ENCODE results near the gene SLC30A1. TPM values are rescaled to one million over a fixed set of nuclear protein-coding genes. Genes with fewer than 3 reads are reported as not detected.

Gene SLC30A1
- polyA plus RNA-seq, 3 donors = 11.9 to 15.4 (median 13.2) TPM

DNA sequence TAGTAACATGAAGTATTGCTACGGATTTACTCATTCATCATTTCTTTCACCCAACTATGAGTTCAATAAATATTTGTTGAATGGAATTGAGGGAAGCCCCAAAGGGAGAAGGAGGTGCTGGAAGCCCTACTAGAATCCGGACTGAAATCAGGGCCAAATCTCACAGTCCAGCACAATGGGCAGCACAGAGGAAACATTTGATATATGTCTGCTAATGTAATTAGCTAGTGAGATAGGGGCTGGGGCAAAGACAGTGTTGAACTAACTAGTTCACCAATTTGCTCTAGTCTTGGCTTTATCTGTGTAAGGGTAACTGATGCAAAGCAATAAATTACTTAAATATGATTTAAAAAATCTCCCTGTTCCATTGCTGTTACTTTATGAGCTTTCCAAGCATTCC lies 26.1 kb upstream of the SLC30A1 start:
- no peaks in the 10 kb centered on the region for H3K9me3 ChIP-seq (replicated peaks in 1 of 2; ENCODE audit: control insufficient read depth in 1 of 2, insufficient read depth in 1 of 2, low read length in 2 of 2)
- H3K4me2 ChIP-seq (replicated peaks; ENCODE audit: extremely low read depth, low read length, poor library complexity, severe bottlenecking) = peak overlapping the region; percentile 87
- H3K4me1 Mint-ChIP-seq = peaks cover 71% of the 10 kb centered on the region
- peaks cover 0 to 6% (median 0%) of the 10 kb centered on the region in 3 donors for H3K27me3 Mint-ChIP-seq (ENCODE audit: low read depth in 3 of 3)
- H3K9ac ChIP-seq (ENCODE audit: insufficient read depth, low read length, poor library complexity, severe bottlenecking) = no peak overlapping the region
- H3K27ac Mint-ChIP-seq = peak overlapping the region in 3 of 7 donors; percentile 64 to 100 (median 99)
- DNase-seq = no peak
- H2AFZ ChIP-seq (ENCODE audit: insufficient read depth, low read depth, low read length, poor library complexity, severe bottlenecking) = no peak overlapping the region
- TF ChIP-seq, protein P1, sequence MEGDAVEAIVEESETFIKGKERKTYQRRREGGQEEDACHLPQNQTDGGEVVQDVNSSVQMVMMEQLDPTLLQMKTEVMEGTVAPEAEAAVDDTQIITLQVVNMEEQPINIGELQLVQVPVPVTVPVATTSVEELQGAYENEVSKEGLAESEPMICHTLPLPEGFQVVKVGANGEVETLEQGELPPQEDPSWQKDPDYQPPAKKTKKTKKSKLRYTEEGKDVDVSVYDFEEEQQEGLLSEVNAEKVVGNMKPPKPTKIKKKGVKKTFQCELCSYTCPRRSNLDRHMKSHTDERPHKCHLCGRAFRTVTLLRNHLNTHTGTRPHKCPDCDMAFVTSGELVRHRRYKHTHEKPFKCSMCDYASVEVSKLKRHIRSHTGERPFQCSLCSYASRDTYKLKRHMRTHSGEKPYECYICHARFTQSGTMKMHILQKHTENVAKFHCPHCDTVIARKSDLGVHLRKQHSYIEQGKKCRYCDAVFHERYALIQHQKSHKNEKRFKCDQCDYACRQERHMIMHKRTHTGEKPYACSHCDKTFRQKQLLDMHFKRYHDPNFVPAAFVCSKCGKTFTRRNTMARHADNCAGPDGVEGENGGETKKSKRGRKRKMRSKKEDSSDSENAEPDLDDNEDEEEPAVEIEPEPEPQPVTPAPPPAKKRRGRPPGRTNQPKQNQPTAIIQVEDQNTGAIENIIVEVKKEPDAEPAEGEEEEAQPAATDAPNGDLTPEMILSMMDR (IDR thresholded peaks at IDR 0.05) = no peak
- peak overlapping the region in 1 of 2 donors; percentile 94 for H3K4me3 Mint-ChIP-seq
- intact Hi-C loops (cut with micrococcal nuclease) = no loop called here
- H3K36me3 ChIP-seq (replicated peaks in 1 of 2; ENCODE audit: control insufficient read depth in 1 of 2, insufficient read depth in 2 of 2, low read length in 2 of 2) = no peaks in the 10 kb centered on the region
- H3K79me2 ChIP-seq (ENCODE audit: insufficient read depth, low read length) = peaks cover 33% of the 10 kb centered on the region
- no peaks in the 10 kb centered on the region for H3K27me3 ChIP-seq (ENCODE audit: control insufficient read depth in 2 of 2, insufficient read depth in 2 of 2, low read length in 2 of 2)
- H4K20me1 ChIP-seq (ENCODE audit: insufficient read depth, low read length) = no peaks in the 10 kb centered on the region
- peaks cover 10 to 11% of the 10 kb centered on the region in 2 donors for H3K36me3 Mint-ChIP-seq
- H3K27ac ChIP-seq (ENCODE audit: low read depth in 1 of 2, low read length in 2 of 2) = peak overlapping the region in 1 of 2 donors; percentile 97
- H3K9me3 Mint-ChIP-seq = peaks cover 0 to 3% (median 0%) of the 10 kb centered on the region in 7 donors
- peaks cover 59 to 64% of the 10 kb centered on the region in 2 donors for H3K4me1 ChIP-seq (ENCODE audit: control insufficient read depth in 1 of 2, insufficient read depth in 2 of 2, low read length in 2 of 2)
- 88% methylated on average over 1 of the region's 2 CpGs for WGBS (ENCODE audit: insufficient coverage)
- H3K4me3 ChIP-seq (replicated peaks in 1 of 3; ENCODE audit: low read depth in 2 of 3, low read length in 3 of 3) = peak overlapping the region in 1 of 3 experiments; percentile 79

DNA sequence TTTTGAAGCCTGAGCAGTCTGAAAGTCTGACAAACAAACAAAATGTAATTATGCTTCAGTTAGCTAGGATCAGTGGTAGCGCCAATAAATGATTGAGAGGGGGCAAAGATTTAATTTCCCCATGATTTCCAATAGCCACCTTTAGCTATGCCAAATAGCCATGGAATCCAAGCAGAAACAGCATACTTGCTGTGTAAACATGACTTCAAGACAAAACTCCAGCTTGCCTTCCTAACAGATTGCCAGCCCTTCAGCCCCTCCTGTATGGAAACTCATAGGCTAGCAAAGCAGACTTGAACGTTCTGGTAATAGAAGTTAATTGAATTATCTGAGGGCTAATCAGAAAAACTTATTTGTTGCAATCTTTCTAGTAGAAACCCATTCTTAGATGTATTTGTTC lies 25.6 kb upstream of the SLC30A1 start:
- peaks cover 0 to 3% (median 0%) of the 10 kb centered on the region in 7 donors for H3K9me3 Mint-ChIP-seq
- peaks cover 59 to 64% of the 10 kb centered on the region in 2 donors for H3K4me1 ChIP-seq (ENCODE audit: control insufficient read depth in 1 of 2, insufficient read depth in 2 of 2, low read length in 2 of 2)
- H4K20me1 ChIP-seq (ENCODE audit: insufficient read depth, low read length) = no peaks in the 10 kb centered on the region
- H3K27me3 ChIP-seq (ENCODE audit: control insufficient read depth in 2 of 2, insufficient read depth in 2 of 2, low read length in 2 of 2) = no peaks in the 10 kb centered on the region
- H3K79me2 ChIP-seq (ENCODE audit: insufficient read depth, low read length) = peaks cover 33% of the 10 kb centered on the region
- peaks cover 0 to 6% (median 0%) of the 10 kb centered on the region in 3 donors for H3K27me3 Mint-ChIP-seq (ENCODE audit: low read depth in 3 of 3)
- TF ChIP-seq, protein P1 (IDR thresholded peaks at IDR 0.05) = no peak
- no peak for DNase-seq
- no peak overlapping the region for H3K27ac ChIP-seq (ENCODE audit: low read depth in 1 of 2, low read length in 2 of 2)
- no peak overlapping the region for H3K9ac ChIP-seq (ENCODE audit: insufficient read depth, low read length, poor library complexity, severe bottlenecking)
- H3K4me3 Mint-ChIP-seq = no peak overlapping the region
- no peak overlapping the region for H3K27ac Mint-ChIP-seq
- intact Hi-C loops (cut with micrococcal nuclease) = no loop called here
- peaks cover 67% of the 10 kb centered on the region for H3K4me1 Mint-ChIP-seq
- H3K4me2 ChIP-seq (replicated peaks; ENCODE audit: extremely low read depth, low read length, poor library complexity, severe bottlenecking) = peak overlapping the region; percentile 87
- H3K4me3 ChIP-seq (replicated peaks in 1 of 3; ENCODE audit: low read depth in 2 of 3, low read length in 3 of 3) = peak overlapping the region in 1 of 3 experiments; percentile 79
- WGBS (ENCODE audit: insufficient coverage) = no CpG with 5 or more reads among the region's 2 CpGs
- no peak overlapping the region for H2AFZ ChIP-seq (ENCODE audit: insufficient read depth, low read depth, low read length, poor library complexity, severe bottlenecking)
- H3K36me3 ChIP-seq (replicated peaks in 1 of 2; ENCODE audit: control insufficient read depth in 1 of 2, insufficient read depth in 2 of 2, low read length in 2 of 2) = no peaks in the 10 kb centered on the region
- H3K9me3 ChIP-seq (replicated peaks in 1 of 2; ENCODE audit: control insufficient read depth in 1 of 2, insufficient read depth in 1 of 2, low read length in 2 of 2) = no peaks in the 10 kb centered on the region
- H3K36me3 Mint-ChIP-seq = peaks cover 10 to 11% of the 10 kb centered on the region in 2 donors

All from CD14-positive monocyte (primary cell).